GM19395 (cell line): ENCODE results near the gene MYD88.

Experiments used
- ATAC-seq: cut with Tn5 transposase; IDR thresholded peaks from one replicate; pipeline ENCODE4 v1.9.1; 2021; ENCODE audit warnings: mild to moderate bottlenecking, moderate library complexity; ENCODE audit not compliant: unreplicated experiment

Gene MYD88

GRCh38 chr3:38138349-38139190 is at the start of gene MYD88:
Gene MYD88 (plus strand): TSS chr3:38138661. CDS start chr3:38138701, 40 bp downstream.
- ATAC-seq: peak; percentile 51

DNA sequence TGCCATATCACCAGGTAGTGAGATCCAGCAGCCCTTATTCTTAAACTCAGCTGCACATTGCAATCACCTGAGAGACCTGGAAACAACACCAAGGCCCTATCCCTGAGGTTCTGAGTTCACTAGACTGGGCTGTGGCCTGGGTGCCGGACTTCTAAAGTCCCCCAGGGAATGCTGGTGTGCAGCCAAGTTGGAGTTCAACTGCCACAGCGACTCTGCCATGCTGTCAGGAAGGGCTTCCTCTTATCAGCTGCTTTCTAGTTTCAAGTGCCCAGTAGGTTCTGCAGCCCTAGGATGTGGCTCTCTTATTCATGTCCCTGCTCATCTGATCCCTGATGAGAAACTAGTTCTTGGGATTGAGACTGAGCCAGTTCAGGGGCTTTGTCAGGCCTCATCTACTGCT is 49.3 kb upstream of the MYD88 start:
- no peak for ATAC-seq

DNA sequence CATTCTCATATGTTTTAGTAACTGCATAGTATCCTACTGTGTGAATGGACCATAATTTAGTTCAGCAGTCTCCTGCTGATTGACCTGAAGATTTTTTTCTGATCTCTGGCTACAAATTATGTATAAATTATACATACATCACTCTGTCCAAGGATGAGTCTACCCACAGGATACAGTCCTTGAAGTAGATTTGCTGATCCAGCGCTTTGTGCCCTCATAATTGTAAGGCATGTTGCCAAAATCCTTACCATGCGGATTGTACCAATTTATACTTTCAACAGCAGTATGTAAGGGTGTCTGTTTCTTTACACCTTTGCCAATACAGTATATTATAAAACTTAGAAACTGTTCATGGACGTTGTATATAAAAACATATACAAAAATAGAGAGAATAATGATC is 48.0 kb upstream of the MYD88 start:
- no peak for ATAC-seq

DNA sequence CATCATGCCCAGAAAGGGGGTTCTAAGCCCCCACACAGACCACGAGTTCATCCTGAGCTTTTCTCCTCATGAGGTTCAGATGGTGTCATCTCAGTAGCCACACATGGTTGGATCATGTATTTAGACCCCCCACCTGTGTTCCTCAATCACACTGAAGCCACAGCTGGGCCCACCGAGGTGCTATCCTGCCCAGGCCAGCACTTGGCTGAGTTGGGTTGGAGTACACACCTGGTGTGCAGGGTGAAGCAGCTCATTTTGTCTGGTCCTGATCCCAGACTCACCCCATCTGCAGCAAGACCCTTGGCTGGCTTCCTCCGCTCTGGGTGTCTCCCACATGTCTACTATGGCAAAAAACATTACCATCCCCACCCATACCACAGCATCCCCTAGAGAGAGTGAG is 43.5 kb upstream of the MYD88 start:
- ATAC-seq: no peak

DNA sequence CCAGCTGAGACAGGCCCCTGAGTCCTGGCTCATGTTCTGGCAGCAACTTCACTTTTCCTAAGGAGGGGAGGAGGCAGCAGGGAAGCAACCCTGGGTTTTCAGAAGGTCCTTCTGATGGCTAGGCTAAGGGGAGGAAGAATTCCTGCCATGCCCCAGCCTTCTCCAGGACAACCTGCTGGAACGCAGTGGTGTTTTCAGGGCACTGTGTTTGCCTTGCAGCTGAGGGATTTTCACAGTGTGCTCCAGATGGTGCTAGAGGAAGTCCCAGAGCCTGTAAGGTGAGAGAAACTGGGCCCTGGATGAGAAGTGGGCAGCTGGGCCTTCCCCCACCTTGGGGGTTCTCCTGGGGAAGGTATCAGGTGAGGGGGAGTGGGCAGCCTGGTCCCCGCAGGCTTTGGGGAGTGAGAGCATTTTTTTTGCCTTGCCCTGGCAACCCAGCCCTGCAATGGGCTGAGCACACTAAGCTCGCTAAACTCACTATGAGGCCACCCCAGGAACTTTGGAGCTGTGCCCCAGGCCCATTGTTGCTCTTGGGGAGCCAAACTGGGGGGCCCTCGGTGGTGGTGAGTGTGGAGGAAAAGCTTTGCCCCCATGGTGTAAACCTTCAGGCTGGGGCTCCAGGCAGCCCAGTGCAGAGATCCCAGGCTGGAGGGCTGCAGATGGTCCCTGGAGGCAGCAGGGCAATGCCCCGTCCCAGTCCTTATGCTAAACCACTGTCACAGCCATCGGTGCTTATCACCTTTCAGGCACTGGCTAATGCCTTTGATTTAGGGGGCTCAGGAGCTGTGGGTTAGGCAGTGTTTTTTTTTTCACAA is 42.6 kb upstream of the MYD88 start:
- no peak for ATAC-seq

GRCh38 chr3:38097446-38098375 is 40.8 kb upstream of the MYD88 start:
- no peak for ATAC-seq

- no peak for ATAC-seq
These were observed 40.1 kb upstream of the MYD88 start for GRCh38 chr3:38098376-38098723.

DNA sequence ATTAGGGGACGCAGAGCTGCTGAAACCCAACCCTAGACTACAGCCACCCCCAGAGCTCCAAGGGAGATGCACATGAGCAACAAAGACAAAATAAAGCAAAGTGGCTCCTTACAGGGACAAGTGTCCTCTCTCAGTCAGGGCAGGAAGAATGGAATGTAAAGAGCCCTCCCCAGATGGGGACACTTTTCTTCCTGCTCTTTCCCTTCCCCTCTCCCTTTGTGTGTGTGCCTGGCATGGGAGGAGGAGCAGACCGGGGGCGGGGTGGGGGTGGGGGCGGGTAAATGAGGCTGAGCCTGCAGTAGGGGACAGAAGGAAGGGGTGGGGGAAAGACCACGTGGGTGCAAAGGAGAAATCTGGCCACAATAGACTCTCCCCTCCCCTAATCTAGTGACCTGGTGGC is 38.9 kb upstream of the MYD88 start:
- no peak for ATAC-seq

- no peak for ATAC-seq
These were observed 38.0 kb upstream of the MYD88 start for GRCh38 chr3:38100498-38100897.

DNA sequence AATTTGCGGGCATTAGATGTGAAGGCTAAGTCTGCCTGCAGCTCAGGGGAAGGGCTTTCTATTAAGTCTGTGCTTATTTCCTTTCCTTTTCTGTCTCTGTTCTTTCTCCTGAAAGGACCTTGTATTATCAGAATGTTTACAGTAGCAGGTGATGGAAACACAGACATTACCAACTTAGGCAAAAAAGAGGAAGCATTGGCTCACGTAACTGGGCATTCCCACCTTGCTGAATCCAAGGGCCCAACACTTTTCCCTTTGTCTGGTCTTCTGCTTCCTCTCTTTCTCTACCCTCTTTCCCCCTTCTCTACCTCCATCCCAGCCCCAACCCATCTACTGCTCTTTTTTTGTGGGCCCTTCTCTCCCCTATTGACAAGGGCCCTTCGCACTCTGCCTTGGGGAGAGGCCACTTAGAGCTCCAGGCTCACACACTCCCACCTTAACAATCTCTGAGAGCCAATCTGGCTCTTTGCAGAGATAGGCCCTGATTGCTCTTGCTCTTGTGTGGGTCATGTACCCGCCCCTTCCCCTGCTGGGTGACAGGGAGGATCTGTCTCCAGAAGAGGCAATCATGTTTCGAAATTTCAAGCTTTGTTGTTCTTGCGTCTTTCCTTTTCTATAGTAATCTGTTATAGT is 36.5 kb upstream of the MYD88 start:
- no peak for ATAC-seq

DNA sequence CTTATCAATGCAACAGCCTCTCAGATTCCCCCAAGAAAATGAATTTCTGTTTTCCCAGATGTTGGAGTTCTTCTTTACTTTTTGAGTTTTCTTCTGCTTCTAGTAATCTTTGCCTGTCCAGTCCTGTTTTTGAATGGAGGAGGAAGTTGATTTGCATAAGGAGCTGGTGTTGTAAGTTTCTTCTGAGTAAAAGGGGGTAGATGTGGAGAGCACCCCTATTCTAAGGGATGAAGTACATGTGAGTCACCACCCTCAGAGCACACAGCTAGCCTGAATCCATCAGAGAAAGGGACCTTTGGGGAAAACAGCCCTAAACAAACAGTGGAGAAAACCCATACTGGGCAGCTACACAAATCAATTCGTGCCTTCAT is 36.0 kb upstream of the MYD88 start:
- no peak for ATAC-seq

DNA sequence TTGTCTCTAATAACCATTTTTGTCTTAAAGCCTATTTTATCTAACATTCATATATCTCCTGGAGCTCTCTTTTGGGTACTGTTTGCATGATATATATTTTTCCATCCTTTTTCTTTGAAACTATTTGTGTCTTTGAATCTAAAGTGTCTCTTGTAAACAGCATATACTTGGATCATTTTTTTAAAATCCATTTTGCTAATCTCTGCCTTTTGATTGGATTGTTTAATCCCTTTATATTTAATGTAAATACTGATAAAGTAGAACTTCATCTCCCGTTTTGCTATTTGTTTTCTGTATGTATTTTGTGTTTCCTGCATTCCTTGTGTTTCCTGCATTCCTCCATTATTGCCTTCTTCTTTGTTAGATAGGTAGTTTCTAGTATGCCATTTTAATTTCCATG is 32.9 kb upstream of the MYD88 start:
- ATAC-seq: no peak

- ATAC-seq: no peak
These were observed 30.4 kb upstream of the MYD88 start for GRCh38 chr3:38107911-38108648.

DNA sequence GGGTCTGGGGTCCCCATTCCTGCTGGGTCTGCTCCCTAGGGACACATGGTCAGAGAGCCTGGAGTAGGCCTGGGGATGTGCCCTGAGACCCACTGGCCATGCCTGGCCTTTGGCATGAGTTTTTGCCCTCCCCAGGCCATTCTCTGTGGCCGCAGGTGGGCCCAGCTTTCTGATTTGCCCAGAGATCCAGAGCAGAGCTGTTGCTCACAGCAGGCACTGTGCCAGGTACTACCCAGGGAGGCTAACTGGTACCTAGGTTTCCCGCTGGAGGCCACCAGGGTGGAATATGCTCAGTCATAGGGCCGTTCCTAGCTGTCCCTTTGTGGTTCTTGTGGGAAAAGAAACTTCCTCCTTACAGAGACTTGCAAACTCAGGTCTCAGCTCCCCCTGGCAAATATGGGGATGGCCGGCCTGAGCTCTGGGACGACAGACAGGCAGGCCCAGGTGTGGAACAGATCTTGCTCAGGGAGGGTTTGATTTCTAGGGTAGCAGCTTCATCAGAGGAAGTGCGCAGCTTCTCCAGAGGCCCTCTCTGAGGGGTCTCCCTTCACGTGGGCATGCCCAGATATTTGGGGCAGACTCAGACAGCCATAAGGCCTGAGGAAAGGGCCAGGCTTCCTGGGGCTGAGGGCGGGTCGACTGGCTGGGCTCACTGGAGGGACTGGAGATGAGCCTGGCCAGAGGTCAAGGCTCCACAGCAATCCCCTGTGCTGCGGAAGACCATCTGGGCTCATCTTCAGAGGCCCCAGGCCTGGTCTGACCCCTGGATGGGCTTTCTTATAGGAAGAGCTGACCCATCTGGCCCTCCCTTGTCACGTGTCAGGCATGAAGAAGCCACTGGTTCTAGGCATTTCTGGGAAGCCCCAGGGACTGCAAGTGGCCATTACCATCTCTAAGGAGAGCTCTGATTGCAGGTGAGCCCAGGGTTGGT is 29.5 kb upstream of the MYD88 start:
- no peak for ATAC-seq

DNA sequence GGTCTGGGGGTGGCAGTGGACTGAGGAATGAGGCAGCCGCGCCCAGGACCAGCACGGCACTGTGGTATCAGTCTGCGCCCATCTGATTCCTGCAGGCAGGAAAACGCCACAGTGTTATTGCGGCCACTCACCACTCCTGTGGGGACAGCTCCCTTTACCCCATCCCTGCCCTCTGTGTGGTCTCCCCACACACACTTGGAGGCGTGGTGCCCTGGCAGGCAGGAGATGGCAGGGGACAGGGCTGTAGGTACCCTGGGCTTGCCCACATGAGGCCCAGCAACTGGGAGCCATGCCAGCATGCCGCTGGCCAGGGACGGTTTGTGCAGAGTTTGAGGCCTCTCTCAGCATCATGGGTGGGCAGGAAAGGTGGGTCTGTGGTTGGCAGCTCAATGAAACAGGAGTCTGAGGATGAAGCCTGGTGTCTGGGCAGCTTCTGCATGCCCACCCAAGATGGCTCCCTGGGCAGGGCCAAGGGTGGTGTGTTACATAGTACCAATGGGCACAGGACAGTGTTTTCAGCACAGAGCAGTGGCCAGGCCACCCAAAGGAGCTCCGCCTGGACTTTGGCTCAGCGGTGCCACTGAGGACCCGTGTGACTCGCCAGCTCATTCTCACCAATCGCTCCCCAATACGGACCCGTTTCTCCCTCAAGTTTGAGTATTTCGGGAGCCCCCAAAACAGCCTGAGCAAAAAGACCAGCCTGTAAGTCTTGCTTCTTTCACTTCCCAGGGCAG is 28.7 kb upstream of the MYD88 start:
- no peak for ATAC-seq

- no peak for ATAC-seq
These were observed 28.0 kb upstream of the MYD88 start for GRCh38 chr3:38110314-38111050.

- ATAC-seq: no peak
These were observed 27.3 kb upstream of the MYD88 start for GRCh38 chr3:38111201-38111600.
